Stimulated activated CD4-positive, alpha-beta T cell treated with anti-CD3 and anti-CD28 coated beads, Interleukin-15, amount 100 ng/mL, for 1 hour (primary cell): Measurements from ENCODE around the gene KPTN.
"Not testable (repeated sequence)": the region's sequence is repeated elsewhere in the genome, so short reads cannot be mapped to it uniquely, and the experiment has no call there.

Experiments
- DNase-seq, 2 donors: peaks; one replicate each; pipeline ENCODE4 v3.0.0-alpha.2; 2020; ENCODE audit warnings: low read depth in 1 of 2, low spot score in 1 of 2

KPTN gene

DNA sequence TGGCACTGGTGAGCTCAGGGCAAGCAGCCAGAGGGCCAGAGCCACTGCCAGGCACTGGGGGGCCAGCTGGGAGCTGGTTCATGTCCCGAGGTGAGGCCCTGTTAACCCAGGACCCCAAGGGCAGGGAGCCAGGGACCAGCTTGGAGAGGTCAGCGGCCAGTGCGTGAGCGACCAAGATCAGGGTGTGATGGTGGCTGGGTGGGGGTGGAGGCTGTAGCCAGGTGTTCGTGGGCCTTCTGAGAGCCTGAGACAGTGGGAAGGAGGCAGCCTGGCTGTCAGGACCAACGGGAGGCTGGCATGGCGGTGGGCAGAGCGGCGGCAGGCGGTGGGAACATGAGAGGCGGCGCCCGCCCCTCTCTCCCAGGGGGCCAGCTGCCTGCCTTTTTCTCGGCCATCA, 8.1 kb upstream of the KPTN start:
- DNase-seq = no peak

DNA sequence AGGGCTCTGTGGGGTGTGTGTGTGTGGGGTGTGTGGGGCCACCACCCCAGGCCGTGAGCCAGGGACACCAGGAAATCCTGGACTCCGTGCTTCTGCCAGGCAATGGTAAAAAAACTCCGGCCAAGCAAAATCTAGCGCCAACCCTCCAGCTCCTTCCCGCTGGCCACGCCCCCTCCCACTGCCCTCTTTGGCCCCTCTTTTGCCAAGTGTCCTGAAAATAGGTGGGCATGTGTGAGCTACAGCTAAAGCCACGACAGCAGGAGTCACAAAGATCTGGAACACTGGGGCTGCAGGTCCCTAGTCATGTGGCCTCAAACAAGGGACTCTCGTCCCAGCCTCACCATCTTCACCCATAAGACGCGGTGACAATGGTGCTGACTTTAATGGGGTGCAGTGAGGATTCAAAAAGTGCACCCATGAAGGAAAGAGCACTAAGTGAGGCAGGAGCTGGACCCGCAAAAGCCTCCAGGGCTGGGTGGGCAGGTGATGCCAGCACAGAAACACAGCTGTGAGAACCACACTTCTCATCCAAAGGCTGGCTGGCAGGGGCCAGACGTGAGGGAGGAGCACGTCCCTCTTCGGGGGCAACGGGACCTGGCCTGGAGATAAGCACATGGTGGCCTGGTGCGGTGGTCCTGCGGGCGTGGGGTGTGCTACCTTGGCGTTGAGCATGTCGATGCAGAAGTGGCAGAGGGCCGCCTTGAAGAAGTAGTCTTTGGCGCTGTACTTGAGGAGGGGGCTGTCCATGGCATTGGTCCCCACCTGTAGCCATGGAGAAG, 7.5 kb upstream of the KPTN start:
- DNase-seq = no peak

DNA sequence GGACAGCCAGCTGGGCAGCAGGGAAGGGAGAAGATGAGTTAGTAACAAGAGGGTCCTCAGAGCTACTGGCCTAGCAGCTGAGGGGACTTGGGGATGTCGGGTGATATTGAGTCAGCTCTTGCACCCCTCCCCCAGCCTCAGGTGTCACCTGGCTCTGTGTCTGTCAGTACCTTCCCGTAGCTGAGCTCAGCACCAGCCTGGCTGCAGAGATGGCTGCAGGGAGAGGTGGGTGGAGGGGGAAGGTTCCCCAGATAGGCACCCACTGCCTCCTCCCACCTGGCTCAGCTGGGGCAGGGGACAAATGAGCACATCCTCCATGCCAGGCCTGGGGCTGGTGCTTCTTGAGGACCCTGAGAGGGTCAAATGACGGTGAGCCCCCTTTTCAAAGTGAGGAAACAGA, 6.8 kb upstream of the KPTN start:
- DNase-seq = no peak

DNA sequence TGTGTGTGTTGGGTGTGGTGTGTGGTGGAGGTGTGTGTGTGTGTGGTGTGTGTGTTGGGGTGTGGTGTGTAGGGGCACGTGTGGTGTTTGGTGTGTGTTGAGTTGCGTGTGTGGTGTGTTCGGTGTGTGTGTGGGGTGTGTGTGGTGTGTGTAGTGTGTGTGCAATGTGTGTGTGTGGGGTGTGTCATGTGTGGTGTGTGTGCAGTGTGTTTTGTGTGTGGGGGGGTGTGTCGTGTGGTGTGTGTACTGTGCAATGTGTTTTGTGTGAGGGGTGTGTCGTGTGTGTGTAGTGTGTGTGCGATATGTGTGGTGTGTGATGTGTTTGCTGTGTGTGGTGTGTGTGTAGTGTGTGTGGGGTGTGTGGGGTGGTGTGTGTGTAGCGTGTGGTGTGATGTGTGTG, 6.0 kb upstream of the KPTN start:
- no peak for DNase-seq

DNA sequence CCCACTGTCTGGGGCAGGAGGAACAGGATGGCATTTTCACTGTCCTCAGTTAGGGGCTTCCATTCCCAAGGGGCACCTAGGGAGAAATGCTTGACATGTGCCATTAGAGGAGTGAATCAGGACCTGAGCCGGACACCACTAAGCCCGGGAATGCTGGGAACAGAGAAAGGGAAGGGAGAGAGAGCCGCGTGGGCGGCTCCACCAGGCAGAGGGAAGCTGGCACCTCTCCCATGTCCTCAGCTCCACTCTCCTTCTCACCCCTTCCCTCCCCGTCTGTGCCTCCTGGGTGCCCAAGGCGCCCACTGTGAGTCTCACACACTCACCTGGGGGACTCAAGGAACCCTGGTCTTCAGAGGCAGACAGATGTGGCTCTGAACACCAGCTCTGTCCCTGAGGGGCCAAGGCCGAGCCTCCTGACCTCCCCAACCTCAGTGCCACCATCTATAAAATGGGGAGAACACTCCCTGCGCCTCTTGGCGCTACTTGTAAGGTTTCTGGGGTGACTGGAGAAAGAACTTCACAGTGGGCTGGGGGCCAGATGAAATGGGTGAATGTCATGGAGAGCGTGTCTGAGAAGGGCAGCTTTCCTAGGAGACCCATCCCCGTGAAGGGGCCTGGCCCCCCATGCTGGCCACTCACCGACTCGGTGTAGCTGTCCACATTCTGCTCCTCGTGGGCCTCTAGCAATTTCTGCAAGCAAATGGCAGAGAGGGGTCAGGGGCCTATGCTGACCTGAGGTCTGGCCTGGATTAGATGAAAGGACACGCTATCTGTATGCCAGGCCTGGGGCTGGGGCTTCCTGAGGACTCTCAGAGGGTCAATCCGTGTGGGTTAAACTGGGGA, 5.3 kb upstream of the KPTN start:
- DNase-seq = no peak

DNA sequence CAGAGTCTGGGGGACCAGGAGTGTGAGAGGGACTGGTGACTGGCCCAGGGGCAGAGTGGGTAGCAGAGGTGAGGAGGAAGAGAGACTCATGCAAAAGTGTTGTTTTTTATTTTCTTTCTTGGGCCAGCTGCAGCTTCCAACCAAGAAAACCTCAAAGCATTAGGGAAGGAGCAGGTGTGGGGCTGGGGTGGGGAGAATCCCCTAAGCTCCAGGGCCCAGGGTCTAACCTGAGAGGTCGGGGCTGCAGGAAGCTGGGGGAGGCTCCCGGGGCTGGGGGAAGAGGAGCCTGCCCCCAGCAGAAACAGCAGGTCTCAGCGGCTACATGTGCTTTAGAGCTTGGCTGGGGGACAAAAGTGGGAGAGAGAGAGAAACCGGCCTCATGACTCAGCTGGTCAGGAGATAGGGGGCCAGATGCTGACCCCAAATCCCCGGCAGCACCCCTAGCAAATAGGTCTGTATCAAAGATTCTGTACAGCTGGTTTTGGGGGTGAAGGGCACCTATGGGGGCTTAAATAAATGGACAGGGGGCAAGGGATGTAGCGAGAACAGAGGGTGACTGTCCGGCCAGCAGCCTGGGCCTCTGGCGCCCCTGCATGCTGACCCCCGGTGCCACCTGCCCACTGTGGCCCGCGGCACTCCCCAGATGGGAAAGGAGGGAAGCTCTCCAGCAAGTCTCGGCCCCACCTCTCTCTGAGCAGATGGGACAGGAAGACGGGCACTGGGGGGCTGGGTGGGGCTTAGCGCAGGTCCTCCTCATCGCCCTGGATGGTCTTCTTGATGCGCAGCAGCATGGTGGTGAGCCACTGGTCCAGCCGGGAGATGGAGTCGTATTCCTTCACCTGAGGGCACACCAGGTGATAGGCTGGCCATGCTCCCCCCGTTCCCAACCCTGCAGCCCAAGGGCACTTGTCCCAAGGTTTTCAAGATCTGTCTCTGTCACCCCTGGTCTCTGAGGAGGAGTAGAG, 3.8 kb upstream of the KPTN start:
- no peak for DNase-seq

DNA sequence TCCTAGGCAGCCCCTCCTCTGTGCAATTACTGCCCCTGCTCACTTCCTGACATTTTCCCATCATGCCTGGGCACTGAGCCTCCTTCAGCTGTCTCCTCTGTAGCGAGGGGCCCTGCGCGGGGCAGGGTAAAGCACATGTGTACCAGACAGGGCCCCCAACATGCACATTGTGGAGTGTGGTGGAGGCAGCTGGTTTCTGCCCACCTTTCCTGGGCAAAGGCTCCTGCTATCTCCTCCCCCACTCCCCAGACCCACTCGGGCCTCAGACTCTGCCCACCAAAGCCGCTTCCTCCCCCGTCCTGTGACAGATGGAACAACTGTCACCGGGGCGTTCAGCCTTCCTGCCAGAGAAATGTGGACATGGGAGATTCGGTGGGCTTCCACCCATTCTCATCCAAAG, 2.9 kb upstream of the KPTN start:
- DNase-seq = no peak

DNA sequence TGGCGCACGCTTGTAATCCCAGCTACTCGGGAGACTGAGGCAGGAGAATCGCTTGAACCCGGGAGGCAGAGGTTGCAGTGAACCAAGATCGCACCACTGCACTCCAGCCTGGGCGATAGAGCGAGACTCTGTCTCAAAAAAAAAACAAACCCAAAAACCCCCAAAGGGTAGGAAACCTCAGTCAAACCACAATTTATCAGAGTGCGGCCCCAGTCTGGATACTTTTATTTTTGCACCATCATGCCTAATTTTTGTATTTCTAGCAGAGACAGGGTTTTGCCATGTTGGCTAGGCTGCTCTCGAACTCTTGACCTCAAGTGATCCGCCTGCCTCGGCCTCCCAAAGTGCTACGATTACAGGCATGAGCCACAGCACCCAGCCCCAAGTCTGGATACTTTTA, 2.2 kb upstream of the KPTN start:
- DNase-seq = not testable (repeated sequence)

DNA sequence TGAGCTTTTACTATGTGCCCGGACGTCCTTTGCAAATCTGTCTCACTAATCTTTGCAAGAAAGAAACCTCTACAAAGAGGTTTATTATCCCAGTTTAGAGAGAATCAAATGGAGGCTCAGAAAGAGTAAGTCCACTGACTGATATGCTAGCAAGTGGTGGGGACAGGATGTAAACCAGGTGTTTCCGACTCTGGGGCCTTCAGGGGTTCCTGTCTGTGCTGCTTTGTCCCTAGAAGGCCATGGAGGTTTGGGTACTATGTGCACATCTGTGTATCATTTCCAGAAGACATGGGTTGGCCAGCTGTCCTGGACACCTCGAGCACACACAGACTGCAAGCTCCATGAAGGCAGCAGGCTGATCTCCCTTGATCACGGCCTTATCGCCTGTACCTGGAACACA, 1.2 kb upstream of the KPTN start:
- no peak for DNase-seq

DNA sequence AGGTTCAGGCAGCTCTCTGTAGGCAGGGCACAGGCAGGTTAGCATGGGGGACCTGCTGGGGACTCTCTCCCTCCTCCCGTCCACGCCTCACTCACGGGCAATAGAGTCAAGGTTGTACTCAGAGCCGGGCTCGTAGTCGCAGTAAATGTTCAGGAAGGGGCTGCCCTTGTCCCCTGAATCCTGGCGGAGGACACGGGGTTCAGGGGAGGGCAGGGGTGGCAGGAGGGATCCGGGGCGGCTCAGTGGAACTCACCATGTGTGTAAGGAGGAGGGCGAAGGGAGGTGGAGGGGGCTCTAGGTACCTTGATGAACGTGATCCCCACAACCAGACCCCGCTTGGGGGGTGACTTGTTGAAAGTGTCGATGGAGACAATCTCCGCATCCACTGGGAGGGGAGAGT, 819 bp downstream of the KPTN start:
- no peak for DNase-seq

DNA sequence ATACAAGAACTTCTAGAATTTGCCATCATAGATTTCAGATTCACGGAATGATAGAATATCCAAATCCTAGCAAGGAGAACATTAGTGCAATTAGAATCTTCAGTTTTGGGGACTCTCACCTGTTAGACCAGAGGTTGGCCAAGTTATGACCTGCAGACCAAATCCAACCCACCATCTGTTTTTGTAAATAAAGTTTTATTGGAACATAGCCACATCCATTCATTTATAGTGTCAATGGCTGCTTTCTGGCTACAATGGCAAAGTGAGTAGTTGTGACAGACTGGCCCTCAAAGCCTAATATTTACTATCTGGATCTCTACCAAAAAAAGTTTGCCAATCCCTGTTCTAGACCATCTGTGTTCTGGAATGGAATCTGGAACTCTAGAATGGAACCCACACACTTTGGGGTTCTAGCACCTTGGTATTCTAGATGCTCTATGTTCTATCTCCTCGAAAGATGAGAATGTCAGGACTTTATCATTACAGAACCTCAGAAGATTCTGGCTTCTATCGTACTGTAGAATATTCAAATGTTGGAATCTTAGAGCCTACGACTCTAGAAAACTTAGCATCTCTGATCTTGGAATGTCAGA, 2.5 kb downstream of the KPTN start:
- no peak for DNase-seq

DNA sequence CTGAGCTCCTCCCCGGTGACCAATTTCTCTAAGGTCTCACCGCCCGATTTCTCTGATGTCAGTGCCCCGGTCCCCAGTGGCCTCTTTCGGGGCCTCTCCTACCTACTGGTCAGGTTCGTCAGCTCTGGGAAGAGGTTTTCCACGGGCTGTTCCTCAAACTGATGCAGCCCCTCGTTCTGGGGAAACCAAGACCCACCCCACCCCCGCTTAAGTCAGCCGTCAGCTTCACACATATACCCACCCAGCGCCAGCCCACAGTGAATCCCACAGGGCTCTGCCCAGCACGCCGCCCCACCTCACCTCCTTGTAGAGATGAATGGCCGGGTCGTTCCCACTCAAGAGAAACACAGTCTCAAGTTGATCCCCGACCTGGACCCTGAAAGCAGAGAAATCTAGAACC, 3.4 kb downstream of the KPTN start:
- DNase-seq = no peak

DNA sequence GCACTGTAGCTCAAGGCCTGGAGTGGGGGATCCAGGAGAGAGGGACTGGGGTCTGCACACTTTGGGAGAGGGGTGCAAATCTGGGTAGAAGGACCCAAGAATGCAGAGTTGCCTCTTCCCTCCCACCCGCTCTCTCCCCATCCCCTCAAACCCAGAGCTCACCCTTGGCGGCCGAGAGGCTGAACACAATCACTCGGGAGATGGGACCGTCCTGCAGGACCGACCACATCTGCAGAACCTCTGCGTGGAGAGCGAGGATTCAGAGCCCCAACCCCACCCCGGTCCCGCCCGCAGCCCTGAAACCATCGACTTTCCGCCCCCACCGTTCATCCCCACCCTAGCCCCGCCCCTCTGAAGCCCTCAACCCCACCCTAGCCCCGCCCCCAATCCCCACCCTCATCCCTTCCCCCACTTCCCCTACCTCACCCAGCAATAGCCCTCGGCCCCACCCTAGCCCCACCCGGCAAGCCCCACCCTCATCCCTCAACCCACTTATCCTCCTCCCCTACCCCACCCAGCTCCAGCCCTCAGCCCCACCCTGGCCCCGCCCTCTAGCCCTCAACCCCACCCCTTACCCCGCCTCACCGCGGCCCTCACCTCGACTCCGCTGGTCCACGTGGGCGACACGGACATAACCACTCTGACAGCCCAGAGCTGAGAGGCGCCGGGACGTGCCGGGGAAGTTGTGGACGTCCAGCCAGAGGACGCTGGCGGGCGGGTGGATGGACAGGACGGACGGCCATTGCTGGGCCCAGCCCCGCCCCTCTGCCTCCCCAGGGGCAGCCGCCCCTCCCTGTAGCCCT, 4.1 kb downstream of the KPTN start:
- DNase-seq = no peak

DNA sequence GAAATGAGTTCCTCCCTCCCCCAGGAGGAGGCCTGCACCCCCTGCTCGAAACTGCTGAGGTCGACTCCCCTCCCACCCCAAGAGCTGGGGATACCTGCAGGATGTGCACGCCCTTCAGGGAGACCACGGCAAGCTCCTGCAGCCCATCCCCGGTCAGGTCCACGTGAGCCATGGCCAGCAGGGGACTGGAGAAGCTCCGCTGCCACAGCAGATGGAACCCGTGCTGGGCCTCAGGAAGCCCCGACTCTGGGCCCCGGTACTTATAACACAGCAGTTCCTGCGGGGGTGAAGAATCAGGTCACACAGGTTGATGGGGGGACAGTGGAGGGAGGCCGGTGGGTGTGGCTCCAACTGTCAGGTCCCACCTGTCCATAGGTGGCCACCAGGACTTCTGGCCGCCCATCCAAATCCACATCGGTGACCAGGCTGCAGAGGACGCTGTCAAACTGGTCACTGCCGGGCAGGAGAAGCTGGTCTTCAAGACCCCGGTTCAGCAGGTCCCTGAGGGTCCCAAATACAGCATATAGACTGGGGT, 7.5 kb downstream of the KPTN start:
- no peak for DNase-seq

DNA sequence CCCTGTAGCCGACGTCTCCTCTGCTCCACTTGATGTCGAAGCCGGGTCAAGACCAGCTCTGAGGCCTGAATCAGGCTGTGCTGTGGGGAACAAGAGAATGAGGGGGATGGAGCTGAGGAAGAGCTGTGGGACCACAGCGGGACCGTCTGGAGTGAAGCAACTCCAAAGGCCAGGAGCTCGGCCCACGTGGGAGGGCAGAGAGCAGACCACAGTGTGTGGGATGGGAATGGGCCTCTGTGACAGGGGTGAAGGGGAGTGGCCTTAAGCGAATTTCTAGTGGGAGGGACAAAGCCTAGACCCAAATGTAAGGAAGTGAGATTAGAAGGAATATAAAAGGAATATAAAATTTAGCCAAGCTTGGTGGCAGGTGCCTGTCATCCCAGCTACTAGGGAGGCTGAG, 8.6 kb downstream of the KPTN start:
- no peak for DNase-seq

DNA sequence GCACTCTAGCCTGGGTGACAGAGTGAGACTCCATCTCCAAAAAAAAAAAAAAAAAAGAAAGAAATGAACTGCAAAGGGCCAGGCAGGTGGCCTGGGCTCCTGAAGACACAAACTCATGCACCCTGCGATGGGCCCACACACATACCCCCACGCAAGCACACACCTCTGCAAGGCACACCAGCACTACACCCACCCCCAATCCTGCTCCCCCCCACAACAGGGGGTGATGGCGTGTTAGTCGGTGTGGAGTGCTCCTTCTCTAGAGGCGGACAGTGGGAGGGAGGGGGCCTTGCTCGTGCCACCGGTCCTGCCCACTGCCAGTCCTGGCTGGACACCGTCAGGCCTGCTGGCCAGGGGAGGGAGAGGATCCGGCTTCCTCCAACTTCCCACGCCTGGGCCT, 10.7 kb downstream of the KPTN start:
- no peak for DNase-seq

DNA sequence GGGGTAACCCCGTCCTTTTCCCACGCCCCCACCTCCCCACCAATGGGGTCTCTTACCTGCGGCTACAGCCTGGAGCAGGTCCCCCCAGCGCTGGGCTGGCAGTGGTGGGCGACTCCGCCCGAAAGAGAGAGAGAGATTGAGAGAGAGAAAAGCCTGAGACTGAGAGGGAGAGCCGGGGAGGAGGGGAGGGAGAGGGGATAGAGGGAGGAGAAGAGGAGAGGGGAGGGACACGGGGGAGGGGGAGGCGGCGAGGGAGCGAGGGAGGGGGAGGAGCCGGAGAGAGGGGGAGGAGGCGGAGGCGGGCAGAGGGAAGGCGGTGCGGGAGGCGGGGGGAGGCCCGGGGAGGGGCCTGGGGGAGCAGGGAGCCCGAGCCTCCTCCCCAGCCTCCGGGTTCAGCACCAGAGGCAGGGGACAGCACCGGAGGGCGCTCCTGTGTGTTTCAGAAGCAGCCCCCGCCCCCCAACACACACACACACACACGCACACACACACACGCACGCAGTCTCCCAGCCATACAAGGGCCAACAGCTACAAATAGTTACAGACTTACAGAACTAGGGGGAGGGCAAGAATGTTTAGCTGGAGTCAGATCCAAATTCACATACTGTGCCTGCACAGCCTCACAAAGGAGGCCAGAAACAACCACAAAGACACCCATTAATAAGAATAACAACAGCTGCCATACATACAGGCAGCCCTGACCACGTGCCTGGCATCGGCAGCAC, 12.1 kb downstream of the KPTN start, which contains the start of gene SLC8A2:
TSS of gene SLC8A2 (minus strand) at position 161 of the 725 bp plus-strand sequence. CDS start 5,490 bp downstream, outside the sequence.
- peak; percentile 25 to 39 for DNase-seq

DNA sequence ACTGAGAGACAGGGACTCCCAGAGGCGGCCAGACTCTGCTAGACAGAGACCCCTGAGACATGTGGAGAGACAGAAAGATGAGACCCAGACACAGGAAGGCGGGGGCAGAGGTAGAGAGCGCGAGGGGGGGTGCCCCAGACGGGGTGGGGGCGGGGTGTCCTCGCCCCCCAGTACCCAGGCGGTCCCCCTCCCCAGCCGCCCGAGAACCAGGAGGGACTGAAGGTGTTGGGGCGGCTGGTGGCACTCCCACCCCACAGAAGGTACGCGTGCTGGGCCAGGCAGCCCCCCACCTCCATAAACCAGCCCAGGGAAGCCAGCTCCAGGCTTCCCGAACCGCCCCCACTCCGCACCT, 12.7 kb downstream of the KPTN start:
- DNase-seq = no peak

DNA sequence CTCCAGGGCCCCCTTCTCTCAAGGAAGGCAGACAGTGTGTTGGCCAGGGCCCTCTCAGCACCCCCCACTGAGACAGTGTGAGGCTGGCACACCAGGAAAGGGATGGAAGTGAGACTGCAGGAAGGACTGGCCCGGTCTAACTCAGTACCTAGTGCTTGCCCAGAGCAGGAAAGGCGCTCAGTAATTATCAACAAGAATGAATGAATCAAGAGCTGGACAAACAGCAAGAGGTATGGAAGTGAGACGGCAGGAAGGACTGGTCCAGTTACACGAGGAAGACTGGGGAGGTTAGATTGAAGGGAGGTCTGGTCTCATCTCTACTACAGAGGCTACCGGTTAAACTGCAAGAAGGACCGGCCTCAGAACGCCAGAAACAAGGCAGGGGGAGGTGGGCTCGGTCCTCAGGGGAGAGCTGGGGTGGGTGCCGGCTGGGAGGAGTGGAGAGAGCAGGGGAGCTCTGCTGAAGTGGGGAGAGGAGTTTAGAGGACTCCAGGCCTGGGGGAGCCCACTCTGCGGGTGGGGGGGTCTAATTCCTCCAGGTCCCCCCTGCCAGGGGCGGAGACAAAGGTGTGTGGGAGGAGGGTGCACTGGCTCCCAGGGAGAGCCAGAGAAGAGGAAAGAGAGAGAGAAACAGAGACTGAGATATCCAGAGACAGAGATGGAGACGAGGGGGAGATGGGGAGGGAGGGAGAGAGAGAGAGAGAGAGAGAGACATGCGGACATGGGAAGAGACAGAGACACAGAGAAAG, 13.4 kb downstream of the KPTN start:
- DNase-seq = no peak
